MV-4-11 (cell line): ENCODE measurements around the gene CDC25B.

ENCODE experiments used
- DNase-seq: peaks from one replicate; lab custom pipeline; 2025; lab: John Stamatoyannopoulos, UW

Gene CDC25B

GRCh38 chr20:3764659-3765058 is 31.5 kb upstream of the CDC25B start:
- no peak for DNase-seq

- peak; percentile 84 for DNase-seq
Observed at GRCh38 chr20:3765171-3765882, 30.8 kb upstream of the CDC25B start.

- DNase-seq, result no peak
Observed at GRCh38 chr20:3766422-3767109, 29.5 kb upstream of the CDC25B start.

- DNase-seq, result no peak
Observed at GRCh38 chr20:3767110-3767426, 29.0 kb upstream of the CDC25B start.

GRCh38 chr20:3767427-3768341 is 28.4 kb upstream of the CDC25B start, which contains the start of gene ADISSP:
TSS of gene ADISSP (minus strand) at chr20:3767753. CDS start at chr20:3760100, 7,653 bp downstream.
- peak; percentile 98 for DNase-seq

GRCh38 chr20:3768342-3769130 is 27.6 kb upstream of the CDC25B start:
- peak; percentile 76 for DNase-seq

GRCh38 chr20:3771552-3772058 is 24.5 kb upstream of the CDC25B start:
- DNase-seq, result no peak

GRCh38 chr20:3775457-3776108 is 20.5 kb upstream of the CDC25B start:
- peak; percentile 56 for DNase-seq

GRCh38 chr20:3777381-3777715 is 18.8 kb upstream of the CDC25B start:
- no peak for DNase-seq

- DNase-seq, result no peak
Observed at GRCh38 chr20:3777716-3778629, 18.1 kb upstream of the CDC25B start.

- DNase-seq, result no peak
Observed at GRCh38 chr20:3778976-3779375, 17.1 kb upstream of the CDC25B start.

- DNase-seq, result peak; percentile 97
Observed at GRCh38 chr20:3781153-3781910, 14.8 kb upstream of the CDC25B start, which contains the start of gene SPEF1. TSS of gene SPEF1 (minus strand) at chr20:3781448. CDS start at chr20:3781287, 161 bp downstream.

- DNase-seq, result no peak
Observed at GRCh38 chr20:3782597-3782996, 13.5 kb upstream of the CDC25B start.

GRCh38 chr20:3783068-3783489 is 13.0 kb upstream of the CDC25B start:
- DNase-seq, result no peak

GRCh38 chr20:3783511-3784195 is 12.5 kb upstream of the CDC25B start:
- DNase-seq, result no peak

GRCh38 chr20:3784216-3784853 is 11.8 kb upstream of the CDC25B start:
- no peak for DNase-seq

- no peak for DNase-seq
Observed at GRCh38 chr20:3784863-3785239, 11.3 kb upstream of the CDC25B start.
